GM18517 (cell line): ENCODE measurements around the gene TXNDC15.
"Not testable (repeated sequence)": the region's sequence is repeated elsewhere in the genome, so short reads cannot be mapped to it uniquely, and the experiment has no call there.

Source experiments
- ATAC-seq: cut with Tn5 transposase; IDR thresholded peaks from one replicate; pipeline ENCODE4 v1.9.1; 2021; ENCODE audit warnings: mild to moderate bottlenecking, moderate library complexity; ENCODE audit not compliant: unreplicated experiment

The TXNDC15 gene

GRCh38 chr5:134873987-134874830, at the start of gene TXNDC15:
TSS of gene TXNDC15 (plus strand) at chr5:134874371. CDS start at chr5:134874428, 57 bp downstream.
- ATAC-seq: peak; percentile 74

- no peak for ATAC-seq
Observed at GRCh38 chr5:134824681-134825080, 49.5 kb upstream of the TXNDC15 start.

GRCh38 chr5:134825212-134825611, 49.0 kb upstream of the TXNDC15 start:
- ATAC-seq: no peak

- ATAC-seq: no peak
Observed at GRCh38 chr5:134833340-134834032, 40.7 kb upstream of the TXNDC15 start.

- ATAC-seq: no peak
Observed at GRCh38 chr5:134835623-134836022, 38.5 kb upstream of the TXNDC15 start.

GRCh38 chr5:134837530-134838181, 36.5 kb upstream of the TXNDC15 start:
- no peak for ATAC-seq

- ATAC-seq: not testable (repeated sequence)
Observed at GRCh38 chr5:134838361-134838760, 35.8 kb upstream of the TXNDC15 start.

- no peak for ATAC-seq
Observed at GRCh38 chr5:134840811-134841210, 33.4 kb upstream of the TXNDC15 start.

GRCh38 chr5:134844252-134844651, 29.9 kb upstream of the TXNDC15 start:
- ATAC-seq: no peak

GRCh38 chr5:134845335-134845851, 28.8 kb upstream of the TXNDC15 start:
- ATAC-seq: no peak

- ATAC-seq: peak; percentile 83
Observed at GRCh38 chr5:134845852-134846640, 28.1 kb upstream of the TXNDC15 start, which contains the start of gene C5orf24. TSS of gene C5orf24 (plus strand) at chr5:134845968. CDS start at chr5:134854901, 8,933 bp downstream.

GRCh38 chr5:134846641-134846960, 27.6 kb upstream of the TXNDC15 start:
- ATAC-seq: no peak

- ATAC-seq: not testable (repeated sequence)
Observed at GRCh38 chr5:134849434-134849933, 24.7 kb upstream of the TXNDC15 start.

- ATAC-seq: no peak
Observed at GRCh38 chr5:134851307-134851923, 22.8 kb upstream of the TXNDC15 start.

GRCh38 chr5:134856465-134856864, 17.7 kb upstream of the TXNDC15 start:
- not testable (repeated sequence) for ATAC-seq

- no peak for ATAC-seq
Observed at GRCh38 chr5:134857401-134857800, 16.8 kb upstream of the TXNDC15 start.

- no peak for ATAC-seq
Observed at GRCh38 chr5:134864707-134865106, 9.5 kb upstream of the TXNDC15 start.

GRCh38 chr5:134873494-134873893, 677 bp upstream of the TXNDC15 start:
- no peak for ATAC-seq

GRCh38 chr5:134874831-134875655, 872 bp downstream of the TXNDC15 start:
- ATAC-seq: peak; percentile 22
